Astrocyte (in vitro differentiated cells and primary cell): ENCODE results near the gene STMN3. TPM values are rescaled to one million over a fixed set of nuclear protein-coding genes. Genes with fewer than 3 reads are reported as not detected.

ENCODE experiments used
- DNase-seq: peaks from one replicate; pipeline ENCODE4 v3.0.0-alpha.2; 2010; ENCODE audit warnings: low read depth
- FAIRE-seq: peaks from 2 replicates; lab custom pipeline; 2011; peaks lifted over from hg19 to GRCh38; lab: Jason Lieb, UNC
- H2AFZ ChIP-seq: 2 replicates; pipeline ENCODE4 v1.6.0; 2012; ENCODE audit warnings: low read depth, low read length, inconsistent platforms
- H3K27ac ChIP-seq: 2 replicates; pipeline ENCODE4 v1.5.1; 2011; ENCODE audit warnings: low read depth, low read length, inconsistent platforms
- H3K27me3 ChIP-seq: 2 replicates; pipeline ENCODE4 v1.6.0; 2011; ENCODE audit warnings: low read length, inconsistent platforms; ENCODE audit not compliant: insufficient read depth
- H3K36me3 ChIP-seq: 2 replicates; pipeline ENCODE4 v1.5.1; 2011; ENCODE audit warnings: low read length, inconsistent platforms; ENCODE audit not compliant: insufficient read depth
- H3K4me1 ChIP-seq: 2 replicates; pipeline ENCODE4 v1.5.1; 2011; ENCODE audit warnings: low read length, inconsistent platforms; ENCODE audit not compliant: insufficient read depth
- H3K4me2 ChIP-seq: 2 replicates; pipeline ENCODE4 v1.6.0; 2012; ENCODE audit warnings: low read length, inconsistent platforms
- H3K4me3 ChIP-seq: 2 replicates; pipeline ENCODE4 v1.5.1; 2011; ENCODE audit warnings: low read depth, mild to moderate bottlenecking, low read length, inconsistent platforms; ENCODE audit not compliant: insufficient read depth
- H3K79me2 ChIP-seq: 2 replicates; pipeline ENCODE4 v1.6.0; 2012; ENCODE audit warnings: mild to moderate bottlenecking, low read length, inconsistent platforms; ENCODE audit not compliant: insufficient read depth
- H3K9ac ChIP-seq: 2 replicates; pipeline ENCODE4 v1.6.0; 2012; ENCODE audit warnings: mild to moderate bottlenecking, low read length, inconsistent platforms
- H3K9me3 ChIP-seq: 2 replicates; pipeline ENCODE4 v1.5.1; 2012; ENCODE audit warnings: low read depth, mild to moderate bottlenecking, low read length, inconsistent platforms; ENCODE audit not compliant: insufficient read depth
- H4K20me1 ChIP-seq: 2 replicates; pipeline ENCODE4 v1.6.0; 2012; ENCODE audit warnings: low read length, inconsistent platforms; ENCODE audit not compliant: insufficient read depth
- H3K27ac Mint-ChIP-seq: one replicate; pipeline ENCODE4 v1.8.0; 2021; ENCODE audit warnings: mild to moderate bottlenecking, mixed read lengths; ENCODE audit not compliant: unreplicated experiment
- H3K27me3 Mint-ChIP-seq: one replicate; pipeline ENCODE4 v1.8.0; 2021; ENCODE audit warnings: low read depth, mixed read lengths; ENCODE audit not compliant: unreplicated experiment
- H3K36me3 Mint-ChIP-seq: one replicate; pipeline ENCODE4 v1.8.0; 2021; ENCODE audit warnings: low read depth, mixed read lengths; ENCODE audit not compliant: unreplicated experiment
- H3K4me1 Mint-ChIP-seq: one replicate; pipeline ENCODE4 v1.8.0; 2021; ENCODE audit warnings: low read depth, mixed read lengths; ENCODE audit not compliant: unreplicated experiment
- H3K4me3 Mint-ChIP-seq: one replicate; pipeline ENCODE4 v1.8.0; 2021; ENCODE audit warnings: mild to moderate bottlenecking, moderate library complexity, mixed read lengths; ENCODE audit not compliant: unreplicated experiment
- H3K9me3 Mint-ChIP-seq: one replicate; pipeline ENCODE4 v1.8.0; 2021; ENCODE audit warnings: mild to moderate bottlenecking, mixed read lengths; ENCODE audit not compliant: unreplicated experiment
- EZH2 ChIP-seq: IDR thresholded peaks from 2 replicates; pipeline ENCODE4 v1.6.1; 2012; ENCODE audit warnings: mild to moderate bottlenecking, low read length, inconsistent platforms; ENCODE audit not compliant: insufficient read depth
- total RNA-seq: library from RNA; stranded (reverse); gene quantifications from 2 replicates; pipeline ENCODE4 v1.2.1, GENCODE V29; 2021
- TF ChIP-seq, protein P1 (sequence below): IDR thresholded peaks from 2 replicates; pipeline ENCODE4 v1.5.1; 2011; ENCODE audit warnings: low read depth, mild to moderate bottlenecking, inconsistent platforms, low read length, moderate library complexity; ENCODE audit not compliant: insufficient read depth

Gene STMN3
- total RNA-seq, 1 donor from 2014 or later = 30.7 TPM

GRCh38 chr20:63622096-63622495 is 31.1 kb downstream of the STMN3 start:
- Histone ChIP-seq H2AFZ (no peak overlapping the region), H3K27ac (no peak overlapping the region), H4K20me1 (peaks cover 37% of the 10 kb centered on the region), H3K9me3 (no peaks in the 10 kb centered on the region), H3K79me2 (peaks cover 77% of the 10 kb centered on the region), H3K4me1 (peaks cover 3% of the 10 kb centered on the region), H3K36me3 (no peaks in the 10 kb centered on the region), H3K4me3 (no peak overlapping the region), H3K9ac (no peak overlapping the region), H3K4me2 (no peak overlapping the region), H3K27me3 (no peaks in the 10 kb centered on the region)
- Mint-ChIP-seq H3K9me3 (no peaks in the 10 kb centered on the region), H3K27ac (no peak overlapping the region), H3K27me3 (no peaks in the 10 kb centered on the region), H3K4me3 (no peak overlapping the region), H3K36me3 (peaks cover 14% of the 10 kb centered on the region), H3K4me1 (peaks cover 2% of the 10 kb centered on the region)
- no peak for FAIRE-seq
- no peak for DNase-seq
- TF ChIP-seq, protein P1, sequence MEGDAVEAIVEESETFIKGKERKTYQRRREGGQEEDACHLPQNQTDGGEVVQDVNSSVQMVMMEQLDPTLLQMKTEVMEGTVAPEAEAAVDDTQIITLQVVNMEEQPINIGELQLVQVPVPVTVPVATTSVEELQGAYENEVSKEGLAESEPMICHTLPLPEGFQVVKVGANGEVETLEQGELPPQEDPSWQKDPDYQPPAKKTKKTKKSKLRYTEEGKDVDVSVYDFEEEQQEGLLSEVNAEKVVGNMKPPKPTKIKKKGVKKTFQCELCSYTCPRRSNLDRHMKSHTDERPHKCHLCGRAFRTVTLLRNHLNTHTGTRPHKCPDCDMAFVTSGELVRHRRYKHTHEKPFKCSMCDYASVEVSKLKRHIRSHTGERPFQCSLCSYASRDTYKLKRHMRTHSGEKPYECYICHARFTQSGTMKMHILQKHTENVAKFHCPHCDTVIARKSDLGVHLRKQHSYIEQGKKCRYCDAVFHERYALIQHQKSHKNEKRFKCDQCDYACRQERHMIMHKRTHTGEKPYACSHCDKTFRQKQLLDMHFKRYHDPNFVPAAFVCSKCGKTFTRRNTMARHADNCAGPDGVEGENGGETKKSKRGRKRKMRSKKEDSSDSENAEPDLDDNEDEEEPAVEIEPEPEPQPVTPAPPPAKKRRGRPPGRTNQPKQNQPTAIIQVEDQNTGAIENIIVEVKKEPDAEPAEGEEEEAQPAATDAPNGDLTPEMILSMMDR = no peak
- TF ChIP-seq EZH2 = no peak

GRCh38 chr20:63620991-63621390 is 32.2 kb downstream of the STMN3 start:
- Histone ChIP-seq H3K4me2 (no peak overlapping the region), H3K36me3 (no peaks in the 10 kb centered on the region), H3K9ac (no peak overlapping the region), H2AFZ (no peak overlapping the region), H3K4me1 (peaks cover 3% of the 10 kb centered on the region), H3K79me2 (peaks cover 73% of the 10 kb centered on the region), H3K4me3 (no peak overlapping the region), H3K27me3 (no peaks in the 10 kb centered on the region), H3K9me3 (no peaks in the 10 kb centered on the region), H4K20me1 (peaks cover 37% of the 10 kb centered on the region), H3K27ac (no peak overlapping the region)
- DNase-seq (no peak), FAIRE-seq (no peak)
- H3K27ac Mint-ChIP-seq = no peak overlapping the region
- TF ChIP-seq EZH2 = no peak
- TF ChIP-seq, protein P1 = no peak
- H3K9me3 Mint-ChIP-seq = no peaks in the 10 kb centered on the region
- H3K36me3 Mint-ChIP-seq = peaks cover 15% of the 10 kb centered on the region
- H3K4me3 Mint-ChIP-seq = peak overlapping the region; percentile 13
- no peaks in the 10 kb centered on the region for H3K27me3 Mint-ChIP-seq
- peaks cover 2% of the 10 kb centered on the region for H3K4me1 Mint-ChIP-seq

GRCh38 chr20:63619505-63619904 is 33.7 kb downstream of the STMN3 start:
- Histone ChIP-seq H3K36me3 (no peaks in the 10 kb centered on the region), H3K27me3 (no peaks in the 10 kb centered on the region), H3K9ac (no peak overlapping the region), H3K9me3 (no peaks in the 10 kb centered on the region), H3K4me2 (no peak overlapping the region), H2AFZ (no peak overlapping the region), H3K4me3 (no peak overlapping the region), H3K79me2 (peaks cover 60% of the 10 kb centered on the region), H3K4me1 (no peaks in the 10 kb centered on the region), H4K20me1 (peaks cover 40% of the 10 kb centered on the region), H3K27ac (no peak overlapping the region)
- DNase-seq (no peak), FAIRE-seq (no peak)
- no peak overlapping the region for H3K27ac Mint-ChIP-seq
- H3K4me1 Mint-ChIP-seq = no peaks in the 10 kb centered on the region
- H3K36me3 Mint-ChIP-seq = peaks cover 21% of the 10 kb centered on the region
- no peaks in the 10 kb centered on the region for H3K27me3 Mint-ChIP-seq
- TF ChIP-seq, protein P1 = no peak
- no peak for TF ChIP-seq EZH2
- H3K9me3 Mint-ChIP-seq = no peaks in the 10 kb centered on the region
- H3K4me3 Mint-ChIP-seq = no peak overlapping the region
